HG02678 (cell line): ENCODE data around the gene ACER3.

Experiments used
- ATAC-seq: cut with Tn5 transposase; IDR thresholded peaks from one replicate; pipeline ENCODE4 v1.9.1; 2021; ENCODE audit warnings: mild to moderate bottlenecking, moderate library complexity; ENCODE audit not compliant: unreplicated experiment

The ACER3 gene

GRCh38 chr11:77072851-77073327 is 212.2 kb downstream of the ACER3 start:
- ATAC-seq: no peak

GRCh38 chr11:77073328-77074001 is 212.7 kb downstream of the ACER3 start:
- no peak for ATAC-seq

DNA sequence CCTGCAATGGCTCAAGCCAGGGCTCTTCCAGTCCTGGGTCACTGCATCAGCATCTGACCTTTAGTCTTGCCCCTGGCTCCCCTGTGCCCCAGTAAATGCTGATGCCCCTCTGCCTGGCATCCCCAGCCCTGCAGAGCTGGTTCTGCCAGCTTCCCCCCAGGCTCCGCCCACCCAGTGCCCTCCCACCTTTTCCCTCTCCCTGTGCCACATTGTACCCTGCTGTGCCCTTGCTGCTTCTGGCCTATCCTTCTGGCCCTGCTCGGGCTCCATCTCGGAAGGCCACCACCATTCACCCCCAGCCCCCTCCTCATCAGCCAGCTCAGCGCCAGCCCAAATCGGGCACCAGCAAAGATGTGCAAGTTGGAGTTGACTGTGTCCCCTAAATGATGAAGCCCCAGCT is 213.5 kb downstream of the ACER3 start:
- ATAC-seq: no peak

- ATAC-seq: no peak
Observed at GRCh38 chr11:77074626-77075221, 214.0 kb downstream of the ACER3 start.

- ATAC-seq: no peak
Observed at GRCh38 chr11:77075425-77075905, 214.7 kb downstream of the ACER3 start.
